GM23248 (cell line): ENCODE data around the gene WTIP. TPM values are rescaled to one million over a fixed set of nuclear protein-coding genes. Genes with fewer than 3 reads are reported as not detected.
"Not testable (repeated sequence)": the region's sequence is repeated elsewhere in the genome, so short reads cannot be mapped to it uniquely, and the experiment has no call there.

Source experiments
- DNase-seq: peaks from one replicate; pipeline ENCODE4 v3.0.0-alpha.2; 2015
- H2AFZ ChIP-seq: fragments of 200-600 bp; sonication (generic); 2 replicates; pipeline ENCODE4 v1.6.1; 2016; ENCODE audit warnings: antibody characterized with exemption
- H3F3A ChIP-seq: fragments of 200-600 bp; sonication (generic); 2 replicates; pipeline ENCODE4 v1.6.1; 2016; ENCODE audit warnings: mild to moderate bottlenecking, antibody characterized with exemption, mixed run types; ENCODE audit not compliant: insufficient read depth
- H3K27ac ChIP-seq: fragments of 200-600 bp; sonication (generic); 2 replicates; pipeline ENCODE4 v1.5.1; 2016; ENCODE audit warnings: mild to moderate bottlenecking
- H3K27me3 ChIP-seq: fragments of 200-600 bp; sonication (generic); replicated peaks from 2 replicates; pipeline ENCODE4 v1.6.1; 2016; ENCODE audit warnings: mild to moderate bottlenecking; ENCODE audit not compliant: insufficient read depth
- H3K36me3 ChIP-seq: fragments of 200-600 bp; sonication (generic); 2 replicates; pipeline ENCODE4 v1.6.1; 2016; ENCODE audit warnings: low read depth, mild to moderate bottlenecking
- H3K4me1 ChIP-seq: fragments of 200-600 bp; sonication (generic); 2 replicates; pipeline ENCODE4 v1.6.1; 2016; ENCODE audit warnings: mild to moderate bottlenecking; ENCODE audit not compliant: insufficient read depth
- H3K4me2 ChIP-seq: fragments of 200-600 bp; sonication (generic); one replicate; pipeline ENCODE4 v1.6.1; 2016; ENCODE audit warnings: mild to moderate bottlenecking; ENCODE audit not compliant: unreplicated experiment
- H3K4me3 ChIP-seq: fragments of 200-600 bp; sonication (generic); 2 replicates; pipeline ENCODE4 v1.5.1; 2016; ENCODE audit warnings: mild to moderate bottlenecking
- H3K79me2 ChIP-seq: fragments of 200-600 bp; sonication (generic); 2 replicates; pipeline ENCODE4 v1.6.1; 2016; ENCODE audit warnings: mild to moderate bottlenecking; ENCODE audit not compliant: insufficient read depth
- H3K9ac ChIP-seq: fragments of 200-600 bp; sonication (generic); 2 replicates; pipeline ENCODE4 v1.6.1; 2016; ENCODE audit warnings: mild to moderate bottlenecking
- H3K9me2 ChIP-seq: fragments of 200-600 bp; sonication (generic); 2 replicates; pipeline ENCODE4 v1.6.1; 2016; ENCODE audit warnings: mixed run types, mild to moderate bottlenecking, moderate library complexity; ENCODE audit not compliant: insufficient read depth
- H3K9me3 ChIP-seq: fragments of 200-600 bp; sonication (generic); one replicate; pipeline ENCODE4 v1.6.1; 2017; ENCODE audit warnings: low read depth
- H4K20me1 ChIP-seq: fragments of 200-600 bp; sonication (generic); 2 replicates; pipeline ENCODE4 v1.6.0; 2016; ENCODE audit not compliant: insufficient read depth
- EZH2 ChIP-seq: fragments of 200-600 bp; sonication (generic); IDR thresholded peaks from 2 replicates; pipeline ENCODE4 v1.6.1; 2018; ENCODE audit warnings: antibody characterized with exemption, mild to moderate bottlenecking; ENCODE audit not compliant: insufficient read depth, poor library complexity, severe bottlenecking
- EZH2phosphoT487 ChIP-seq: fragments of 200-600 bp; sonication (generic); IDR thresholded peaks from 2 replicates; pipeline ENCODE4 v1.6.1; 2018; ENCODE audit warnings: antibody characterized with exemption, moderate library complexity, mild to moderate bottlenecking, low read depth; ENCODE audit not compliant: insufficient read depth
- WGBS, 2 experiments: methylation state at CpG; one replicate each; pipeline ENCODE4 v1.1.6; 2015 to 2017; ENCODE audit warnings: low lambda C conversion rate in 2 of 2, low coverage in 1 of 2; ENCODE audit errors: missing lambda C conversion rate in 2 of 2; 5-methylcytosine and 5-hydroxymethylcytosine counted together
- in situ Hi-C: fragments of 300-500 bp; cut with MboI; formaldehyde crosslinking; loops from 2 replicates; pipeline ENCODE4 v1.15.0; 2020
- polyA plus RNA-seq: library from polyadenylated mRNA; unstranded; fragments of >200 nt; fragmentation: Nextera tagmentation; extraction: Ambion mirVana; gene quantifications from 2 replicates; pipeline ENCODE4 v1.2.1, GENCODE V29; 2016
- total RNA-seq: library from RNA; depleted of rRNA; stranded (reverse); fragments of >200 nt; shearing (Covaris generic); gene quantifications from 2 replicates; pipeline ENCODE4 v1.2.3, GENCODE V29; 2014

WTIP gene
- total and polyA plus RNA-seq, 2 experiments from 2014 or later: 2.2 to 35.2 TPM

DNA sequence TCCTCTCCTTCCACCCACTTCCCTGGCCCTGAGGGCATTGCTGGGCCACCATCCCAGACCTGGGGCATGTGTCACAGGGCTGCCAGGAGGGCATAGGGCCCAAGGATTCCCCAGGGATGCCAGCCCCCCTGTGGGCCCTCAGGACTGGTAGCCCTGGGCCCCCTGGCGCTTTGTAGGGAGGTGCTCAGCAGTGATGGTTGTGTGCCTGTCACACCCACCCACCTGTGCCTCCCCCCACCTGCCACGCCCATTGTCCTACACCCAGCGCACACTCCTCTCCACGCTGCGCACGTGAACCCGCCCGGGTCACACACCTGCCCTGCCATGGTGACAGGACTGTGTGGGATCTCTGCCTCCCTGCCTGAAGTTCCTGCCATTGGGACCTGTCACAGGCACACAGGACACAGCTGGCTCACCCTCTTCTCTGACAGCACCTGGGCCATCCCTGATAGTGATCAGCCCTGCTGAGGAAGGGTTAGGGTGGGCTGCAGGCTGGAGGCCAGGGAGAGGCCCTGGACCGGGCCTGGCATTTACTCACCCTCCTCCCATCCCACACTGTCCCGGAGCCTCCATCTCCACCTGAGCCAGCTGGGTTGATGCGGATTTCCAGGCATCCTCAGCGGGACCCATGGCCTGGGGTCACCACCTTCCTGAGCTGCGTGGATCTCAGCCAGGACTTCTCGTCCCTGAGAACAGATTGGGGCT, 23.9 kb downstream of the WTIP start:
- no peaks in the 10 kb centered on the region for H3K36me3 ChIP-seq
- no peak overlapping the region for H3K9ac ChIP-seq
- no peak overlapping the region for H3K27ac ChIP-seq
- in situ Hi-C loops: no loop called here
- DNase-seq: no peak
- 0 out of 2 replicates have a peak, but pooled peaks cover 6% of the 10 kb centered on the region for H3K4me1 ChIP-seq
- no peaks in the 10 kb centered on the region for H4K20me1 ChIP-seq
- 78 to 81% methylated on average over 13 to 14 of the region's 14 CpGs for WGBS, 2 experiments
- H3K4me3 ChIP-seq: no peak overlapping the region
- no peak overlapping the region for H3K4me2 ChIP-seq
- H3K79me2 ChIP-seq: no peaks in the 10 kb centered on the region
- TF ChIP-seq EZH2 (no peak), EZH2phosphoT487 (no peak)
- no peaks in the 10 kb centered on the region for H3K9me2 ChIP-seq
- H3F3A ChIP-seq: 0 out of 2 replicates have a peak, but pooled peaks cover 5% of the 10 kb centered on the region
- H2AFZ ChIP-seq: no peak overlapping the region
- H3K9me3 ChIP-seq: no peaks in the 10 kb centered on the region
- no peaks in the 10 kb centered on the region for H3K27me3 ChIP-seq

DNA sequence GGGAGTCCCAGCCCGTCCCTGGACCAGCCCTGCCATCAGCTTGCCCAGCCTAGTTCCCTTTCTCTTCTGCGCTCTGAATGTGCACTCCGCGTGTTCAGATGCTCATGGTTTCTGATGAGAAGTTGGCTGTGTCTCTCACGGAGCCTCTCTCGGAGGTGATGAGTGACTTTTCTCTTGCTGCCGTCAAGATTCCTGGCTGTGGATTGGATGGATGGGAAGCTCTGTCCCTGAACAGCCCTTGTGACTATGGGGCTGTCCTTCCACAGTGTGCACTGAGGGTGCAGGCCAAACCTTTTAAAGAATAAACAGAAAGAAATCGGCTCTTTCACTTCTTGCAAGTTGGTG, 24.4 kb downstream of the WTIP start:
- no peak overlapping the region for H2AFZ ChIP-seq
- no peaks in the 10 kb centered on the region for H3K79me2 ChIP-seq
- H3F3A ChIP-seq: 0 out of 2 replicates have a peak, but pooled peaks cover 2% of the 10 kb centered on the region
- H3K9me2 ChIP-seq: no peaks in the 10 kb centered on the region
- no peak overlapping the region for H3K4me2 ChIP-seq
- in situ Hi-C loops: no loop called here
- TF ChIP-seq EZH2 (no peak), EZH2phosphoT487 (no peak)
- H3K9me3 ChIP-seq: no peaks in the 10 kb centered on the region
- H3K4me3 ChIP-seq: no peak overlapping the region
- 59 to 61% methylated on average over 8 of the region's 8 CpGs for WGBS, 2 experiments
- no peaks in the 10 kb centered on the region for H4K20me1 ChIP-seq
- no peak for DNase-seq
- no peaks in the 10 kb centered on the region for H3K27me3 ChIP-seq
- 0 out of 2 replicates have a peak, but pooled peaks cover 6% of the 10 kb centered on the region for H3K4me1 ChIP-seq
- no peak overlapping the region for H3K27ac ChIP-seq
- no peak overlapping the region for H3K9ac ChIP-seq
- no peaks in the 10 kb centered on the region for H3K36me3 ChIP-seq

DNA sequence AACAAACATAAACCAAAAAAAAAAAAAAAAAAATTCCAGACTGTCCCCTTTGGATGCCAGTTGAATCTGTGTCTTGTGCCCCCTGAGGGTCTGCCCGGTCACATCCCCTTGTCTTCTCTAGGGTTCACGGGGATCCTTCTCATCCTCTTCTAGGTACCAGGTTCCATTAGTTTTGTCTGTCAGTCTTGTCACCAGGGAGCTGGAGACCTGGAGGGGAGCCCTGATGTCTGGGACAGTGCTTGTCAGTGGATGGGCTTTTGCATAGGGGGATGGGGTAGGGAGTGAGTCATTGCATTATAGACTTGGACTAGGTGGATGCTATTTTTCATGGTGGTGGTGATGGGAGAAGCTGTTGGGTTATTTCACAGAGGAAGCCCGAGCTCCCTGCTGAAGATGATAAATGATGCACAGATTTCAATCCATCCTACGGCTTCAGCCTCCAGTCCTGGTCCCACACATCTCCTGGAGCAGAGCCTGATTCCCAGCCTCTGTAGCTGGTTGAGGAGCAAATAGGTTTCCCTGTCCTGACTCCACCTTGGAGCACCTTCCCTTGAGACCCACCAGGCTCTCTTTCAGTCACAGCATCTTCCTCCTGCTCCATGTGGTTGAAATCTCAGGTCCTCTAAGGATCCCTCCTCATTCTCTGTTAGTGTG, 26.0 kb downstream of the WTIP start:
- H3K79me2 ChIP-seq: no peaks in the 10 kb centered on the region
- H2AFZ ChIP-seq: no peak overlapping the region
- 50 to 57% methylated on average over 4 of the region's 4 CpGs for WGBS, 2 experiments
- no peak overlapping the region for H3K9ac ChIP-seq
- no peaks in the 10 kb centered on the region for H3K9me2 ChIP-seq
- 0 out of 2 replicates have a peak, but pooled peaks cover 5% of the 10 kb centered on the region for H3K4me1 ChIP-seq
- H3K36me3 ChIP-seq: no peaks in the 10 kb centered on the region
- no peaks in the 10 kb centered on the region for H3K27me3 ChIP-seq
- no peaks in the 10 kb centered on the region for H3F3A ChIP-seq
- no peak for DNase-seq
- H3K4me2 ChIP-seq: no peak overlapping the region
- no peak overlapping the region for H3K27ac ChIP-seq
- in situ Hi-C loops: no loop called here
- no peak overlapping the region for H3K4me3 ChIP-seq
- TF ChIP-seq EZH2phosphoT487: no peak
- TF ChIP-seq EZH2: no peak
- no peaks in the 10 kb centered on the region for H3K9me3 ChIP-seq
- no peaks in the 10 kb centered on the region for H4K20me1 ChIP-seq

DNA sequence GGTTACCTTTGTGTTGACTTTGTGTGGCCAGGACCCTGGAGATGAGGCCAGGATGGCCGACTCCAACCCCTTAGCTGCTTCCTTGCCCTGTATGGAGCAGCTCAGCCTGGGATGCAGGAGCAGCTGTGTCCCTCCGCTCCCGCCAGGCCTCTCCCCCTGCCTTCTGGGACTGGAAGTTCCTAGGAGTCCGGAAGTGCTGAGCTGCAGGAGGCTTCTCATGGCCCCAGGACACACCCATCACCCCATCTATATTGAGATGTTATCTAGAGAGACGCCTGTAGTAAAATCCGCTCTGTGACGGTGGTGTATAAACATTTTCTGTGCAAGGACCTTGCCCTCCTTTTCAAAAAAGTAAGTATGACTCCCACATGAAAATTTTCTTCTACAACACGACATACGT, 27.0 kb downstream of the WTIP start:
- no peaks in the 10 kb centered on the region for H3K9me3 ChIP-seq
- H3F3A ChIP-seq: no peaks in the 10 kb centered on the region
- H3K4me1 ChIP-seq: no peaks in the 10 kb centered on the region
- no peaks in the 10 kb centered on the region for H3K27me3 ChIP-seq
- H3K9ac ChIP-seq: no peak overlapping the region
- no peak for DNase-seq
- H3K79me2 ChIP-seq: no peaks in the 10 kb centered on the region
- 56 to 60% methylated on average over 9 of the region's 9 CpGs for WGBS, 2 experiments
- no peaks in the 10 kb centered on the region for H4K20me1 ChIP-seq
- no peak overlapping the region for H3K27ac ChIP-seq
- H3K9me2 ChIP-seq: no peaks in the 10 kb centered on the region
- TF ChIP-seq EZH2phosphoT487: no peak
- no peak for TF ChIP-seq EZH2
- in situ Hi-C loops: no loop called here
- no peaks in the 10 kb centered on the region for H3K36me3 ChIP-seq
- H2AFZ ChIP-seq: no peak overlapping the region
- no peak overlapping the region for H3K4me3 ChIP-seq
- H3K4me2 ChIP-seq: no peak overlapping the region

DNA sequence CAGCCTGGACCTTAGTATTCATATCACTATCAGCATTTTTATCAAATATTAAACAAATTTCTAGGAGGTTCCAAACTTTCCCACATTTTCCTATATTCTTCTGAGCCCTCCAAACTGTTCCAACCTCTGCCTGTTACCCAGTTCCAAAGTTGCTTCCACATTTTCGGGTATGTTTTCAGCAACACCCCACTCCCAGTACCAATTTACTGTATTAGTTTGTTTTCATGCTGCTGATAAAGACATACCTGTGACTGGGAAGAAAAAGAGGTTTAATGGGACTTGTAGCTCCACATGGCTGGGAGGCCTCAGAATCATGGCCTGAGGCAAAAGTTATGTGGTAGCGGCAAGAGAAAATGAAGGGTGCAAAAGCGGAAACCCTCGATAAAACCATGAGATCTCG, 29.3 kb downstream of the WTIP start:
- in situ Hi-C loops: not testable (repeated sequence)

More for the DNA sequence above, 29.3 kb downstream of the WTIP start:
- H3K36me3 ChIP-seq, H3K9ac ChIP-seq, H3K9me2 ChIP-seq, H3F3A ChIP-seq, H2AFZ ChIP-seq, H3K27me3 ChIP-seq, DNase-seq, H3K79me2 ChIP-seq, H3K4me1 ChIP-seq, H3K9me3 ChIP-seq, H3K4me3 ChIP-seq, H3K4me2 ChIP-seq, H3K27ac ChIP-seq, H4K20me1 ChIP-seq: not testable (repeated sequence)
- 79 to 83% methylated on average over 5 of the region's 5 CpGs for WGBS, 2 experiments
